Prostate gland (tissue), 2 donors: ENCODE measurements around the gene ASGR2. TPM values are rescaled to one million over a fixed set of nuclear protein-coding genes. Genes with fewer than 3 reads are reported as not detected.
"Not testable (repeated sequence)": the region's sequence is repeated elsewhere in the genome, so short reads cannot be mapped to it uniquely, and the experiment has no call there.

Experiments
- DNase-seq: peaks from one replicate; pipeline ENCODE4 v3.0.0-alpha.2; 2019; ENCODE audit warnings: low spot score
- H3K27ac ChIP-seq, 2 donors: fragments of 200-600 bp; sonication (generic); 2 replicates each; pipeline ENCODE4 v1.5.1; 2017 to 2019
- H3K27me3 ChIP-seq: fragments of 200-600 bp; sonication (generic); replicated peaks from 2 replicates; pipeline ENCODE4 v1.5.1; 2019; ENCODE audit not compliant: insufficient read depth
- H3K36me3 ChIP-seq, 2 donors: fragments of 200-600 bp; sonication (generic); 1 replicate in 1 of 2; 2 replicates in 1 of 2; pipeline versions ENCODE4 v1.5.1 to v1.8.1; 2017 to 2019
- H3K4me1 ChIP-seq: fragments of 200-600 bp; sonication (generic); replicated peaks from 2 replicates; pipeline ENCODE4 v1.5.1; 2019
- H3K4me3 ChIP-seq, 2 donors: fragments of 200-600 bp; sonication (generic); 2 replicates each; pipeline ENCODE4 v1.5.1; 2017 to 2019
- H3K9me3 ChIP-seq: fragments of 200-600 bp; sonication (generic); 2 replicates; pipeline ENCODE4 v1.5.1; 2017
- CTCF ChIP-seq, 4 experiments: fragments of 200-600 bp in 2 of 4; fragments of 450-650 bp in 2 of 4; sonication (generic) in 2 of 4; IDR thresholded peaks; 1 replicate in 3 of 4; 2 replicates in 1 of 4; pipeline ENCODE4 v1.5.1; 2016 to 2019; ENCODE audit warnings: antibody characterized with exemption in 4 of 4, mild to moderate bottlenecking in 2 of 4, moderate library complexity in 2 of 4
- POLR2A ChIP-seq: fragments of 450-650 bp; IDR thresholded peaks from one replicate; pipeline ENCODE4 v1.6.1; 2016; ENCODE audit warnings: antibody characterized with exemption, mild to moderate bottlenecking
- POLR2AphosphoS5 ChIP-seq: sonication (generic); formaldehyde crosslinking; IDR thresholded peaks from one replicate; pipeline ENCODE4 v1.6.1; 2017; ENCODE audit warnings: antibody characterized with exemption
- WGBS: methylation state at CpG from one replicate; pipeline ENCODE4 v1.1.5; 2018; 5-methylcytosine and 5-hydroxymethylcytosine counted together
- intact Hi-C: fragments of 100-400 bp; cut with DNase I; formaldehyde crosslinking; loops from one replicate; pipeline ENCODE4 v1.14.2; 2022
- total RNA-seq, 2 donors: library from RNA; depleted of rRNA; stranded (reverse); fragments of >200 nt; gene quantifications; one replicate each; pipeline ENCODE4 v1.1.0, GENCODE V29; 2016

ASGR2 gene
- total RNA-seq, 2 donors from 2014 or later, result 0.41 TPM; not detected in 1

GRCh38 chr17:7130621-7131422, 16.2 kb upstream of the ASGR2 start:
- intact Hi-C loops, result no loop called here
- no peak overlapping the region for H3K27ac ChIP-seq
- H3K27me3 ChIP-seq, result no peaks in the 10 kb centered on the region

GRCh38 chr17:7129311-7129710, 14.7 kb upstream of the ASGR2 start:
- H3K27me3 ChIP-seq, result no peaks in the 10 kb centered on the region
- H3K4me1 ChIP-seq, result no peaks in the 10 kb centered on the region
- H3K9me3 ChIP-seq, result no peaks in the 10 kb centered on the region
- TF ChIP-seq CTCF (IDR thresholded peaks at IDR 0.05), result no peak
- WGBS, result 94% methylated on average over 8 of the region's 8 CpGs
- no peak for DNase-seq
- H3K36me3 ChIP-seq, result no peaks in the 10 kb centered on the region
- no peak overlapping the region for H3K27ac ChIP-seq
- no peak overlapping the region for H3K4me3 ChIP-seq
- intact Hi-C loops, result no loop called here

More at GRCh38 chr17:7130621-7131422, 16.2 kb upstream of the ASGR2 start:
- H3K4me3 ChIP-seq, result no peak overlapping the region
- no peak for DNase-seq
- 62% methylated on average over 11 of the region's 11 CpGs for WGBS
- TF ChIP-seq POLR2AphosphoS5 (no peak), CTCF (IDR thresholded peaks at IDR 0.05) (no peak)
- H3K4me1 ChIP-seq, result no peaks in the 10 kb centered on the region
- no peaks in the 10 kb centered on the region for H3K36me3 ChIP-seq
- H3K9me3 ChIP-seq, result no peaks in the 10 kb centered on the region

DNA sequence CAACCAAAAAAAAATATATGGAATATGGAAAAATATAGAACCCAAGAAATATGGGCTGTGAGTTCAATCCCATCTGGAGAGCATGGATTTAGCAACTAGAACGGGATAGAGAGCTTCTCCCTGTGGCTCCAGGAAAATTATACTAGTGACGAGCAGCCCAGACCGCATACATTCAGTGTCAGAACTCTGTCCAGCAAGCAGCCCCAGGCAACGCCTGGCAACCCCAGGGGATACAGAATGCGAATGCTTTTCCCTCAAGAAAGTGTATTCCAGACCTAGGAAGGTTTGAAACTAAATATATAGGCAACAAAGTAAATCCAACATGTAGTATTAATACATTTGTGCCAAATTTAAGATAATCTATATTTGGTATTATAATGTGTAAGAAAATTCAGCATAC, 13.5 kb upstream of the ASGR2 start:
- H3K4me3 ChIP-seq, result no peak overlapping the region
- DNase-seq, result no peak
- H3K27ac ChIP-seq, result no peak overlapping the region
- 62% methylated on average over 5 of the region's 5 CpGs for WGBS
- no peaks in the 10 kb centered on the region for H3K4me1 ChIP-seq
- H3K9me3 ChIP-seq, result no peaks in the 10 kb centered on the region
- intact Hi-C loops, result no loop called here
- no peaks in the 10 kb centered on the region for H3K27me3 ChIP-seq
- no peaks in the 10 kb centered on the region for H3K36me3 ChIP-seq
- TF ChIP-seq CTCF (IDR thresholded peaks at IDR 0.05) (no peak), POLR2A (no peak), POLR2AphosphoS5 (no peak)

DNA sequence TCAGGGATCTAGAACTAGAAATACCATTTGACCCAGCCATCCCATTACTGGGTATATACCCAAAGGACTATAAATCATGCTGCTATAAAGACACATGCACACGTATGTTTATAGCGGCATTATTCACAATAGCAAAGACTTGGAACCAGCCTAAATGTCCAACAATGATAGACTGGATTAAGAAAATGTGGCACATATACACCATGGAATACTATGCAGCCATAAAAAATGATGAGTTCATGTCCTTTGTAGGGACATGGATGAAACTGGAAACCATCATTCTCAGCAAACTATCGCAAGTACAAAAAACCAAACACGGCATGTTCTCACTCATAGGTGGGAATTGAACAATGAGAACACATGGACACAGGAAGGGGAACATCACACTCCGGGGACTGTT, 12.9 kb upstream of the ASGR2 start:
- DNase-seq, H3K9me3 ChIP-seq, H3K4me1 ChIP-seq, H3K36me3 ChIP-seq, H3K27me3 ChIP-seq, intact Hi-C loops, H3K4me3 ChIP-seq, H3K27ac ChIP-seq: not testable (repeated sequence)
- WGBS, result 95% methylated on average over 5 of the region's 5 CpGs

DNA sequence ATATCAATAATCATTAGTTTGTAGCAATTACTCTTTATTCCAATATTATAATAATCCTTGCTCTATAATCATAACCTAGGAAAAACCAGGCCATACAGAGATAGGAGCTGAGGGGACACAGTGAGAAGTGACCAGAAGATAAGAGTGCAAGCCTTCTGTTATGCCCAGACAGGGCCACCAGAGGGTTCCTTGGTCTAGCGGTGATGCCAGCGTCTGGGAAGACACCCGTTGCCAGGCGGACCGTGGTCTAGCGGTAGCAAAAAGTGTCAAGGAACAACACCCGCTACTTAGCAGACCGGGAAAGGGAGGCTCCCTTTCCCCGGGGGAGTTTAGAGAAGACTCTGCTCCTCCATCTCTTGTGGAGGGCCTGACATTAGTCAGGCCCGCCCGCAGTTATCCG, 11.8 kb upstream of the ASGR2 start:
- H3K4me3 ChIP-seq, H3K9me3 ChIP-seq, H3K27ac ChIP-seq, H3K36me3 ChIP-seq, H3K4me1 ChIP-seq, H3K27me3 ChIP-seq, intact Hi-C loops, DNase-seq: not testable (repeated sequence)
- WGBS, result 81% methylated on average over 12 of the region's 12 CpGs

DNA sequence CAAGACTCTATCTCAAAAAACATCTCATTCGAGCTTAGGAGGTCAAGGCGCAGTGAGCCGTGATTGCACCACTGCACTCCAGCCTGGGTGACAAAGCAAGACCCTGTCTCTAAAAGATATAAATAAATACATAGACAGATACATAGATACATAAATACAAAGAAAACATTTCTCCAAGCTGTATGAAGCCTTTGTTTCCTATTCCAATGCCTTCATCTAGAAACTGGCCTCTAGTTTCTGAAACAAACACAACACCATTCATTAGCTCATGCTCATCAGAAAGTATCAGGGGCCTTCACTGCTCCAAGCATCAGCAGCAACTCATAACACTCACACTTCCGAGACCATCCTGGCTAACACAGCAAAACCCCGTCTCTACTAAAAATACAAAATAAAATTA, 10.3 kb upstream of the ASGR2 start:
- DNase-seq, result no peak
- WGBS, result 93% methylated on average over 5 of the region's 5 CpGs
- no peak overlapping the region for H3K27ac ChIP-seq
- no peaks in the 10 kb centered on the region for H3K36me3 ChIP-seq
- no peak overlapping the region for H3K4me3 ChIP-seq
- intact Hi-C loops, result no loop called here
- H3K9me3 ChIP-seq, result no peaks in the 10 kb centered on the region
- no peaks in the 10 kb centered on the region for H3K4me1 ChIP-seq
- H3K27me3 ChIP-seq, result no peaks in the 10 kb centered on the region
- TF ChIP-seq POLR2AphosphoS5 (no peak), POLR2A (no peak), CTCF (IDR thresholded peaks at IDR 0.05) (no peak)
